GM18867 (cell line): ENCODE data around the gene CCL22.
"Not testable (repeated sequence)": the region's sequence is repeated elsewhere in the genome, so short reads cannot be mapped to it uniquely, and the experiment has no call there.

Experiments used
- ATAC-seq: cut with Tn5 transposase; IDR thresholded peaks from one replicate; pipeline ENCODE4 v1.9.1; 2021; ENCODE audit warnings: mild to moderate bottlenecking, moderate library complexity; ENCODE audit not compliant: unreplicated experiment

CCL22 gene

GRCh38 chr16:57358527-57359095, at the start of gene CCL22:
Gene CCL22, plus strand, starts transcription at chr16:57358783. Its CDS starts 34 bp downstream, at chr16:57358817.
- ATAC-seq, result no peak

GRCh38 chr16:57310801-57311200, 47.8 kb upstream of the CCL22 start:
- no peak for ATAC-seq

GRCh38 chr16:57313509-57313908, 45.1 kb upstream of the CCL22 start:
- no peak for ATAC-seq

GRCh38 chr16:57314161-57314785, 44.3 kb upstream of the CCL22 start:
- ATAC-seq, result no peak

- no peak for ATAC-seq
Observed at GRCh38 chr16:57315416-57315815, 43.2 kb upstream of the CCL22 start.

- ATAC-seq, result no peak
Observed at GRCh38 chr16:57316390-57317017, 42.1 kb upstream of the CCL22 start.

- no peak for ATAC-seq
Observed at GRCh38 chr16:57318240-57318970, 40.2 kb upstream of the CCL22 start.

- no peak for ATAC-seq
Observed at GRCh38 chr16:57319646-57320045, 38.9 kb upstream of the CCL22 start.

- ATAC-seq, result no peak
Observed at GRCh38 chr16:57324749-57325148, 33.8 kb upstream of the CCL22 start.

- no peak for ATAC-seq
Observed at GRCh38 chr16:57325458-57325857, 33.1 kb upstream of the CCL22 start.

GRCh38 chr16:57329718-57330327, 28.8 kb upstream of the CCL22 start:
- ATAC-seq, result no peak

GRCh38 chr16:57331355-57331754, 27.2 kb upstream of the CCL22 start:
- no peak for ATAC-seq

- ATAC-seq, result no peak
Observed at GRCh38 chr16:57333402-57333801, 25.2 kb upstream of the CCL22 start.

GRCh38 chr16:57335366-57335765, 23.2 kb upstream of the CCL22 start:
- no peak for ATAC-seq

GRCh38 chr16:57341062-57341440, 17.5 kb upstream of the CCL22 start:
- no peak for ATAC-seq

GRCh38 chr16:57341441-57342303, 16.9 kb upstream of the CCL22 start:
- no peak for ATAC-seq

GRCh38 chr16:57342606-57343005, 16.0 kb upstream of the CCL22 start:
- not testable (repeated sequence) for ATAC-seq

GRCh38 chr16:57343221-57343620, 15.4 kb upstream of the CCL22 start:
- ATAC-seq, result no peak

GRCh38 chr16:57344094-57344493, 14.5 kb upstream of the CCL22 start:
- ATAC-seq, result not testable (repeated sequence)

- ATAC-seq, result no peak
Observed at GRCh38 chr16:57345021-57345420, 13.6 kb upstream of the CCL22 start.
